22Rv1 (cell line): ENCODE data around the gene SMPDL3B.
"Not testable (repeated sequence)": the region's sequence is repeated elsewhere in the genome, so short reads cannot be mapped to it uniquely, and the experiment has no call there.

Experiments used
- H3K27ac ChIP-seq: fragments of 450-650 bp; 2 replicates; pipeline ENCODE4 v1.5.1; 2017
- ZFX ChIP-seq: fragments of 450-650 bp; IDR thresholded peaks from 2 replicates; pipeline ENCODE4 v1.6.1; 2017; ENCODE audit warnings: antibody characterized with exemption, borderline replicate concordance
- TF ChIP-seq, protein P1 (sequence below): fragments of 450-650 bp; IDR thresholded peaks from 2 replicates; pipeline ENCODE4 v1.5.1; 2017; ENCODE audit warnings: mild to moderate bottlenecking

SMPDL3B gene

DNA sequence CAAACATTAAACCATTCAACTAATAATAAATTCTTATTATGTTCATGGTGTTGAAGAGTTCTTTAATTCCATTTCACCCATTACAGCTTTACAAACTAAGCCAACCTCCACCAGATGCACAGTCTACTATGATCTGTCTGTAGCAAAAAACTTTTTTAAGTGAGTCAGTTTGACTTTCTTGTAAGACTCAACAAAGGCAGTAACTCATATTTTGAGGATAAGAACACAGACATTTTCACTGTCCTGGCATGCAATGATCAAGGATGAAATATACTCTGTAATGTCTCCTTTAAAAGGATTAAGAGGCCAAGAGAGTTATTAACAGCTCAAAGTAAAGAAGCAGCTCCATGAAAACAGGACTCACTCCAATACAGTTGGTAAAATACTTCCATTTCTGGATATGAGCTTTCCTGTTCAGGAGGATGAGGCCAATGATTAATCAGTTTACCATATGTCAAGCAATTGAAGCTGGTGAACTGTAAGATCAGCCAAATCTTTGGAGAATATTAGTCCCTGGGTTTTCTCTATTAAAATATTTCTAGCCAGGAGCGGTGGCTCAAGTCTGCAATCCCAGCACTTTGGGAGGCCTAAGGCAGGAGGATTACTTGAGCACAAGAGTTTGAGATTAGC, 45.5 kb downstream of the SMPDL3B start:
- TF ChIP-seq, protein P1, sequence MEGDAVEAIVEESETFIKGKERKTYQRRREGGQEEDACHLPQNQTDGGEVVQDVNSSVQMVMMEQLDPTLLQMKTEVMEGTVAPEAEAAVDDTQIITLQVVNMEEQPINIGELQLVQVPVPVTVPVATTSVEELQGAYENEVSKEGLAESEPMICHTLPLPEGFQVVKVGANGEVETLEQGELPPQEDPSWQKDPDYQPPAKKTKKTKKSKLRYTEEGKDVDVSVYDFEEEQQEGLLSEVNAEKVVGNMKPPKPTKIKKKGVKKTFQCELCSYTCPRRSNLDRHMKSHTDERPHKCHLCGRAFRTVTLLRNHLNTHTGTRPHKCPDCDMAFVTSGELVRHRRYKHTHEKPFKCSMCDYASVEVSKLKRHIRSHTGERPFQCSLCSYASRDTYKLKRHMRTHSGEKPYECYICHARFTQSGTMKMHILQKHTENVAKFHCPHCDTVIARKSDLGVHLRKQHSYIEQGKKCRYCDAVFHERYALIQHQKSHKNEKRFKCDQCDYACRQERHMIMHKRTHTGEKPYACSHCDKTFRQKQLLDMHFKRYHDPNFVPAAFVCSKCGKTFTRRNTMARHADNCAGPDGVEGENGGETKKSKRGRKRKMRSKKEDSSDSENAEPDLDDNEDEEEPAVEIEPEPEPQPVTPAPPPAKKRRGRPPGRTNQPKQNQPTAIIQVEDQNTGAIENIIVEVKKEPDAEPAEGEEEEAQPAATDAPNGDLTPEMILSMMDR, result no peak
- no peak for TF ChIP-seq ZFX
- no peak overlapping the region for H3K27ac ChIP-seq

DNA sequence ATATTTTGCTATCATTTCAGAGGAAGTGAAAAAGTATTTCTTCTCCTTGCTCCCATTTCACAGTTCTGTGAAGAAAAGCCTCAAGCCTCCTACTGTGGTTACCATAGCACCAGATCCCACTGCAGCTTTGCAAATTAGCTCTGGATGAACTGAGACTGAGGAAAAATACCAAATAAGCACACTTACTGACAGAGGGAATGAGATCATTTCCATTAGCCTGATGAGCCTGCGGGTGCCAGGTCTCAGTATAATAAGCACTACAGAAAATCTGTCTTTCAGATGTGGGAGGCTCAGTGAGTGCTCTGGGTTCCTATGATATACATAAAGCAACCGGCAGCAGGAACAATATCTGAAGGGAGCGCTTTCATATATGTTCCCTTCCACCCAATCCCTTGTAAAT, 46.3 kb downstream of the SMPDL3B start:
- no peak for TF ChIP-seq ZFX
- TF ChIP-seq, protein P1, result no peak

DNA sequence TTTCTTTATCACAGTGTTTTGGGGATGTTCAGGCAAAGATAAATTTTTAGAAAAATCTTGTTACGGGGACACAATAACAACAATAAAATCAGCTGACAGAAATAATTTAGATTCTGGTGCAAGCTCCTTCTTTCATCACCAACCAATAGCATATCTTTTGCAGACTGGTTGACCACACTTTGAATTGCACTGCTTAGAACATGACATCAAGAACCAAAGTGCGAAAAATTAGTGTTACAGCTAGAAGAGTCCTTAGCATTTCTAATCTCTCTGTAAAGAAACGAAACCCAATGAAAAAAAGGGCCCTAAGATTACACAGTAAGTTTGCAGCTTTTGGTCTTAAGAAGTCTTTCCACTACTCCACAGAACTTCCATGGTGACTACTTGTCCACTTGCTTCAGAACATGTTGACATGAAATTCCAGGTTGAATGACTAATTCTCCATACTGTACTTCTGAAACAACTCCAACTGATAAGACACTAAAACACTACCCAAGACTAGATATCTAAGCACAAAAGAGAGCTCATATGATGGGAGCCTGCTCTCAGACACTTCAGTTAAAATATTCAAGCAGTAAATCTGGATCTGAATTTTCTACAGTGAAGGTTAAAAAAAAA, 56.2 kb downstream of the SMPDL3B start:
- TF ChIP-seq, protein P1, result no peak
- no peak for TF ChIP-seq ZFX
- no peak overlapping the region for H3K27ac ChIP-seq

More for the DNA sequence above, 46.3 kb downstream of the SMPDL3B start:
- no peak overlapping the region for H3K27ac ChIP-seq

DNA sequence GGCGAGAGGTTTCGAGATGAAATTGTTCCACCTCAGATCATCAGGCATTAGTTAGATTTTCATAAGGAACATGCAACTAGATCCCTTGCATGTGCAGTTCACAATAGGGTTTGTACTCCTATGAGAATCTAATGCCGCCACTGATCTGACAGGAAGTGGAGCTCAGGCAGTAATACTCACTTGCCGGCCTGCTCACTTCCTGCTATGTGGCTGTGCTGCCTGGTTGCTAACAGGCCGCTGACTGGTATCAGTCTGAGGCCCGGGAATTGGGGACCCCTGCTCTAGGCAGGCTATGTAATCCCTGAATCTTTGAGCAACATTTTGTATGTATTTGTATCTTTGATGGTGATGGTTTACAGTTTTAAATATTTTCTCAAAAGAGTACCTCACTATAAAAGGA, 57.5 kb downstream of the SMPDL3B start:
- TF ChIP-seq, protein P1, result no peak
- TF ChIP-seq ZFX, result no peak
- H3K27ac ChIP-seq, result no peak overlapping the region

DNA sequence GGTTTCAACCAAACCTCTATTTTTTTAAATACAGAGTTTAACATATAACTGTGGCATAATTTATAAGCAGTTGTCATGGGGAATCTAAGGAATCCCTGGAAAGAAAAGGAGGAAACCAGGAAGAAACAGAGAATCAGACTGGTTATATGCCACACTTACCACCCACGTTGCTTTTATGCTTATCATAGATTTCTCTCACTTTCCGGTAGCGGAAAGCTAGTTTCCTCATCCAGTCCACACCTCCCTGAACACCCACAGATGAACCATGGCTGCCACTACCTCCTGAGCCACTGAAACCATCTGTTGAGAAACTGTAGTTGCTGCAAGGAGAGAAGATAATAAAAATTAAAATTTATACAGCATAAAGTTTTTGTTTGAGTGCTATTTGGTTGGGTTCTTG, 58.4 kb downstream of the SMPDL3B start:
- no peak for TF ChIP-seq ZFX
- TF ChIP-seq, protein P1, result no peak
- no peak overlapping the region for H3K27ac ChIP-seq

DNA sequence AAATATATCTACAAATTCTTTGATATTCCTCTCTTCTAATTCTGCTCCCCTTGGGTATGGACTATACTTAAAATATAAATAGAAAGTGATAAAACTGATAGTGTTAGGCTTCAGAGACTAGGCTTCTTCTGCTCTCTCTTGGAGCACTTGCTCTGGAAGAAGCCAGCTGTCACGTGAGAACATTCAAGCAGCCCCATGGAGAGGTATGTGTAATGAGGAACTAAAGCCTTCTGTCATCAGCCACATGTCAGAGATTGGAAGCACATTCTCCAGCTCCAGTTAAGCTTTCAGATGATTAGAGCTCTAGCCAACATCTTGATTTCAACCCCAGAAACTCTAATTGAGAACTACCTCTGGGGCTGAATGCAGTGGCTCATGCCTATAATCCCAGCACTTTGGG, 59.3 kb downstream of the SMPDL3B start:
- no peak for TF ChIP-seq ZFX
- TF ChIP-seq, protein P1, result no peak
- no peak overlapping the region for H3K27ac ChIP-seq

DNA sequence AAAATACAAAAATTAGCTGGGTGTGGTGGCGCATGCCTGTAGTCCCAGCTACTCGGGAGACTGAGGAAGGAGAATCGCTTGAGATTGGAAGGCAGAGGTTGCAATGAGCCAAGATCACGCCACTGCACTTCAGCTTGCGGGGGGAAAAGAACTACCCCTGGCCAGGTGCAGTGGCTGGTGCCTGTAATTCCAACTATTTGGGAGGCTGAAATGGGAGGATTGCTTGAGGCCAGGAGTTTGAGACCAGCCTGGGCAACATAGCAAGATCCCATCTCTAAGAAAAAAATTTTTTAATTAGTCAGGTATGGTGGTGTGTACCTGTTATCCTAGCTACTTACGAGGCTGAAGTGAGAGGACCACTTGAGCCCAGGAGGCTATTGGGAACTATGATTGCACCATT, 59.7 kb downstream of the SMPDL3B start:
- not testable (repeated sequence) for H3K27ac ChIP-seq

DNA sequence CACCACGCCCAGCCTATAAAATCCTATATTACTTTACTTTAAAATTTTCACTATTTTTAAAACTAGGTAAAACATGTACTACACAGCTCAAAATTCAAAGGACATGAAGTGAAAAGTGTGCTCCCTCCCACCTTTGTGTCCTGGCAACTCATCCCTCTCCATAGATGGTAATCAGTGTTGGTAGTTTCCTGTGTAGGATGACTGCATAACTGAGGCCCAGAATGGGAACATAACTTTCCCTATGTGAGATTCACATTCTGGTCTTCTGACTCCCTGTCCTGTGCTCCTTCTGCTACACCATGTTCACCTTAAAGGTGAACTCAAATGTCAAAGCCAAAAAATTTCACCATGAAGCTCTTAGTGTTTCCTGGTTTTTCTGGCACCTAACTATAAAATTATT, 64.3 kb downstream of the SMPDL3B start:
- TF ChIP-seq, protein P1, result no peak
- TF ChIP-seq ZFX, result no peak
- no peak overlapping the region for H3K27ac ChIP-seq
